ENCODE measurements around the gene WBP1L. TPM values are rescaled to one million over a fixed set of nuclear protein-coding genes. Genes with fewer than 3 reads are reported as not detected.
A peak's percentile ranks its signal among the peaks of the same experiment; 100 is the strongest.

The WBP1L gene
- total RNA-seq, 1 donor from 2014 or later: 26.1 TPM

DNA sequence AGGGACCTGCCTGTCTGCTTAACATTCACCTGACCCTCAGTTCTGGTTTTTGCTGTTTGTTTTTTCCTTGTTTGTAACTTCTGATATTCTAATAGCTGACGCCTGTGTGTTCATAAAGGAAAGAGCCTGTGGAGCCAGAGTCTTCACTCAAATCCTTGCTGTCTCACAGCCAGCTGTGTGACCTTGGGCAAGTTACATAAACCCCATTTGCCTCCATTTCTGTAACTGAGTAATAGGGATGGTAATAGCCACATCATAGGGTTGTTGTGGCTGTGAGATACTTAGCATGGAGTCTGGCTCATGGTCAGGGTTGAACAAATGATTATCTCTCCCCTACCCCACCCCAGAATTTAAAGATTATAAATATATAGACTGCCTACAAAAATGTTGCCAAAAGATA, 27.0 kb downstream of the WBP1L start:
- FAIRE-seq (no peak), DNase-seq (ENCODE audit: low read depth) (peak; percentile 52)
- Histone ChIP-seq H3K36me3 (ENCODE audit: control insufficient read depth, insufficient read depth, low read length) (no peaks in the 10 kb centered on the region), H3K4me3 (ENCODE audit: low read depth, low read length) (no peak overlapping the region), H3K27me3 (ENCODE audit: control insufficient read depth, insufficient read depth, low read length) (no peaks in the 10 kb centered on the region)
- TF ChIP-seq, protein P1, sequence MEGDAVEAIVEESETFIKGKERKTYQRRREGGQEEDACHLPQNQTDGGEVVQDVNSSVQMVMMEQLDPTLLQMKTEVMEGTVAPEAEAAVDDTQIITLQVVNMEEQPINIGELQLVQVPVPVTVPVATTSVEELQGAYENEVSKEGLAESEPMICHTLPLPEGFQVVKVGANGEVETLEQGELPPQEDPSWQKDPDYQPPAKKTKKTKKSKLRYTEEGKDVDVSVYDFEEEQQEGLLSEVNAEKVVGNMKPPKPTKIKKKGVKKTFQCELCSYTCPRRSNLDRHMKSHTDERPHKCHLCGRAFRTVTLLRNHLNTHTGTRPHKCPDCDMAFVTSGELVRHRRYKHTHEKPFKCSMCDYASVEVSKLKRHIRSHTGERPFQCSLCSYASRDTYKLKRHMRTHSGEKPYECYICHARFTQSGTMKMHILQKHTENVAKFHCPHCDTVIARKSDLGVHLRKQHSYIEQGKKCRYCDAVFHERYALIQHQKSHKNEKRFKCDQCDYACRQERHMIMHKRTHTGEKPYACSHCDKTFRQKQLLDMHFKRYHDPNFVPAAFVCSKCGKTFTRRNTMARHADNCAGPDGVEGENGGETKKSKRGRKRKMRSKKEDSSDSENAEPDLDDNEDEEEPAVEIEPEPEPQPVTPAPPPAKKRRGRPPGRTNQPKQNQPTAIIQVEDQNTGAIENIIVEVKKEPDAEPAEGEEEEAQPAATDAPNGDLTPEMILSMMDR (IDR thresholded peaks at IDR 0.05; ENCODE audit: insufficient read depth, low read length, severe bottlenecking): no peak

DNA sequence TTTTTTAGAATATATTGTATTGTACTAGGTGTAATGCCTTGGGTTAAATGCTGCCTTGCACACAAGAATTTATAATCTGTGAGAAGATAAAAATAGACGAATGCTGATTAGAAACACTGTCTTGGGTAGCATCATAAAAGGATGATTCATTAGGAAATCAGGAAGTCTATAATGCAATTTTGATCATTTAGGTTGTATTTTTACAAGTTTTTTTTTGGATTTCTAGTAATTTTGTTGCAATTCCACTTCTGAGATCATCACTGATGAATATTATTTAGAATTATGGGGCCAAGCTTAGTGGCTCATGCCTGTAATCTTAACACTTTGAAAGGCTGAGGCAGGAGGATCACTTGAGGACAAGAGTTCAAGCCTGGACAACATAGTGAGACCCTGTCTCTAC, 29.6 kb downstream of the WBP1L start:
- DNase-seq (ENCODE audit: low read depth) (no peak), FAIRE-seq (no peak)
- Histone ChIP-seq H3K4me3 (ENCODE audit: low read depth, low read length) (no peak overlapping the region), H3K36me3 (ENCODE audit: control insufficient read depth, insufficient read depth, low read length) (no peaks in the 10 kb centered on the region), H3K27me3 (ENCODE audit: control insufficient read depth, insufficient read depth, low read length) (no peaks in the 10 kb centered on the region)
- TF ChIP-seq, protein P1 (IDR thresholded peaks at IDR 0.05; ENCODE audit: insufficient read depth, low read length, severe bottlenecking): no peak

DNA sequence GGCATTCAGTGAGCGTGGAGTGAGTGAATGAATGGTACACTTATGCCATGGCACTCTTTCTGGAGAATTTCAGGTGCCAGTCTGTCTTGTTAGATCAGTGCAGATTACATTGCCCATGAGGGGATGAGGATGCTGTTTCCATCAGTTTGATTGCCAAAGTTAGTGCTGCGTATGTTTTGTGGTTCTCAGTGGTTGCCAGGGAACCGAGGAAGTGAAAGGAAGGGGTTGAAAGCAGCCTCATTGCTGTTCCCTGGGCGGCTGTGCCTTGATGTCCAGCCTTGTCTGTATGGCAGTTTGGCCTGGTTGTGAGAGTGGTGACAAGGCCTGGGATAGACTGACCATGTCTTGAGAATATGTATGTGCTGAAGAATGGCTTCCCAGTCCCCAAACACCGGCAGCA, 30.2 kb downstream of the WBP1L start:
- FAIRE-seq (no peak), DNase-seq (ENCODE audit: low read depth) (no peak)
- no peak overlapping the region for H3K4me3 ChIP-seq (ENCODE audit: low read depth, low read length)
- H3K27me3 ChIP-seq (ENCODE audit: control insufficient read depth, insufficient read depth, low read length): no peaks in the 10 kb centered on the region
- TF ChIP-seq, protein P1 (IDR thresholded peaks at IDR 0.05; ENCODE audit: insufficient read depth, low read length, severe bottlenecking): no peak
- H3K36me3 ChIP-seq (ENCODE audit: control insufficient read depth, insufficient read depth, low read length): no peaks in the 10 kb centered on the region

DNA sequence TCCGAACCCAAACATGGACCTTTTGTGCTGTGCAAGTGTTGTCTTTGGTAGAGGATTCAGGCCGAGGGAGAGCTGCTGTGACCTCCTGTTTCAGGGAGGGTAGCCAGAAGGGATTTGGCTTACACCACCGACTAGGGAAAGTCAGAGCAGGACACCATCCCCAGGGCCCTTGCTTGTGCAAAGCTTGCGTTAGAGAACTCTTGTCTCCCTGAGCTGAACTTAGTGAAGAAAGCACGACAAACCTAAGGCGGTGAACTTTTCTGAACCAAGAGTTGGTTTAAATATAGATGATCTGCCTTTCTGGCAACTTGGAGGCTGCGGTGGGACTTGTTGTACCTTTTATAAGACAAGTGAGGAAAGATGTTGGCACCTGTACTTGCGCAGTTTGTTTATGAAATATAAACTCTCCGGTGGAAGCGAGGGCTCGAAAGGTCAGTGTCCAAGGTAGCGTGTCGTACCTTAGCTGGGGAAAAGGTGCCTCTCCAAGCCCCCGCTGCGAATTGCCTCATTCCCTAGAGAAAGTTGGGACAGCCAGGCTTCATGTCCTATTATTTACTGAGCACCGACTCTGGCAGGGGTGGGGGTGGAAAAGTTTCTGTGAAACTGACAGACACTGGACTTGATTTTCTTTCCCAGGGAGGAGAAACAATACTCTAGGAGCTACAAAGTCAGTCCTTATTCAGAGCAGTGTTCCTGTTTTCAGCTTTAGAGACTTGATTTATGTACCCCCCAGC, 31.6 kb downstream of the WBP1L start:
- Histone ChIP-seq H3K4me3 (ENCODE audit: low read depth, low read length) (no peak overlapping the region), H3K27me3 (ENCODE audit: control insufficient read depth, insufficient read depth, low read length) (no peaks in the 10 kb centered on the region), H3K36me3 (ENCODE audit: control insufficient read depth, insufficient read depth, low read length) (no peaks in the 10 kb centered on the region)
- TF ChIP-seq, protein P1 (IDR thresholded peaks at IDR 0.05; ENCODE audit: insufficient read depth, low read length, severe bottlenecking): no peak
- DNase-seq (ENCODE audit: low read depth) (no peak), FAIRE-seq (no peak)

DNA sequence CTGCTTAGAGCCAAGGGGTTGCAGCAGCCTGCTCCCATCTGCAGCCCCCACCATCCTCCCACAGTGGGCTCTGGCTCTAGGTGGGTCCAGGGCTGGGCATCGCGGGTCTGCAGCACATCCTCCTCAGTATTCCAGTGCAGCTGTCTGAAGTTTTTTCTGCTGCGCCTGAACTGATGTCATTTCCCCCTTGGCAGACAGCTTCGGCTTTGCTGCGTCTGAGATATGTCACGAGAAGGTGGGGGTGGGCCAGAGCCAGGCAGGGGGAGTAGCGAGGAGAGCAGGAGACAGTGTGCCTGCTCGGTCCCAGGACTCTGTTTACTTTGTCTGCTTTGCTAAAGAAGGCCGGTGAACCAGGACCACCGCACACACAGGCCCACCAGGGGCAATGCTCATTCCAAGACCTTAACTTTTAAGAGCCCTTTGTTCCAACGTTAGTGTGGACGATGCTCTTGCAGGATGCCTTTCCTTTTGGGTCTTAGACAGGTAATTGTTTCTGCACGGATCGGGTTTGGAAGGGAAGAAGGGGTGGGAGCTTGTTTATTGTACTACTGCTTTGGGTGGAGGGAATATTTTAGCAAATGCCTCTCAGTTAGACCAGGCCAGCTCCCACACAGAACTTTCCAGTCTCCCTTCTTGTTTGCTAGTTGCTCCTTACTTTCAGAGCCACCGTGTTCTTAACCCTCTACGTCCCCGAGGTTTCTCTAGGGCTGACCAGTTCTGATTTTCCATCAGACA, 32.4 kb downstream of the WBP1L start:
- Histone ChIP-seq H3K4me3 (ENCODE audit: low read depth, low read length) (peak overlapping the region; percentile 24), H3K36me3 (ENCODE audit: control insufficient read depth, insufficient read depth, low read length) (no peaks in the 10 kb centered on the region), H3K27me3 (ENCODE audit: control insufficient read depth, insufficient read depth, low read length) (no peaks in the 10 kb centered on the region)
- DNase-seq (ENCODE audit: low read depth): peak; percentile 75
- TF ChIP-seq, protein P1 (IDR thresholded peaks at IDR 0.05; ENCODE audit: insufficient read depth, low read length, severe bottlenecking): no peak
- FAIRE-seq: no peak
